Measurements from ENCODE around the gene PLEKHH2. TPM values are rescaled to one million over a fixed set of nuclear protein-coding genes. Genes with fewer than 3 reads are reported as not detected.

Gene PLEKHH2
- total RNA-seq, 1 experiment from 2014 or later, result 3.1 TPM

- Histone ChIP-seq H2AFZ (ENCODE audit: low read length) (no peak overlapping the region), H4K91ac (ENCODE audit: insufficient read length, low read depth, low read length) (no peak overlapping the region), H2BK12ac (ENCODE audit: insufficient read length, low read depth, low read length) (no peak overlapping the region), H3K4ac (ENCODE audit: low read depth, low read length) (no peak overlapping the region), H3K79me2 (ENCODE audit: insufficient read depth, low read length) (no peaks in the 10 kb centered on the region), H3K18ac (ENCODE audit: insufficient read length, low read depth, low read length) (no peak overlapping the region), H3K4me2 (ENCODE audit: insufficient read depth, insufficient read length, low read length) (no peak overlapping the region), H3K4me1 (ENCODE audit: insufficient read depth, low read length) (no peaks in the 10 kb centered on the region), H2BK15ac (ENCODE audit: low read depth, low read length) (no peak overlapping the region), H3K9me3 (ENCODE audit: control insufficient read depth, low read depth, low read length) (no peaks in the 10 kb centered on the region), H2AK5ac (ENCODE audit: insufficient read length, low read length) (no peak overlapping the region), H3T11ph (ENCODE audit: low read length) (no peak overlapping the region), H2BK120ac (ENCODE audit: low read depth, low read length, poor library complexity, severe bottlenecking) (no peak overlapping the region), H2BK5ac (ENCODE audit: insufficient read length, low read length) (no peak overlapping the region), H3K14ac (ENCODE audit: insufficient read depth, low read length) (no peak overlapping the region), H3K27me3 (ENCODE audit: insufficient read depth, low read length) (no peaks in the 10 kb centered on the region), H4K20me1 (ENCODE audit: control insufficient read depth, insufficient read depth, insufficient read length) (no peaks in the 10 kb centered on the region), H3K9ac (ENCODE audit: extremely low read depth, insufficient read length, low read length) (no peak overlapping the region), H3K56ac (ENCODE audit: insufficient read length, low read depth, low read length) (no peak overlapping the region), H4K5ac (ENCODE audit: insufficient read length, low read depth, low read length) (no peak overlapping the region), H4K8ac (replicated peaks; ENCODE audit: insufficient read length, low read depth, low read length) (no peak overlapping the region), H3K79me1 (ENCODE audit: insufficient read depth, low read depth, low read length, poor library complexity, severe bottlenecking) (no peaks in the 10 kb centered on the region), H3K23me2 (ENCODE audit: insufficient read length, low read depth, low read length, poor library complexity, severe bottlenecking) (no peaks in the 10 kb centered on the region), H3K27ac (ENCODE audit: insufficient read length, low read depth, low read length) (no peak overlapping the region), H3K23ac (ENCODE audit: insufficient read length, low read depth, low read length) (no peak overlapping the region), H2BK20ac (ENCODE audit: low read depth, low read length, poor library complexity, severe bottlenecking) (no peak overlapping the region)
- no peak overlapping the region for H3K27ac Mint-ChIP-seq
- no peak for TF ChIP-seq CTCF (conservative IDR thresholded peaks at IDR 0.05)
- H3K4me1 Mint-ChIP-seq, result peaks cover 2% of the 10 kb centered on the region in 2 experiments
- no peaks in the 10 kb centered on the region for H3K27me3 Mint-ChIP-seq (ENCODE audit: low read depth)
- H3K9me3 Mint-ChIP-seq, result no peaks in the 10 kb centered on the region
- DNase-seq, result no peak
- no peaks in the 10 kb centered on the region for H3K36me3 Mint-ChIP-seq (ENCODE audit: insufficient read depth in 1 of 3, low read depth in 3 of 3)
- H3K4me3 Mint-ChIP-seq, result no peak overlapping the region
Measured at GRCh38 chr2:43708891-43709290, 71.8 kb downstream of the PLEKHH2 start.

Data from H9 (cell line).